Measurements from ENCODE around the gene MCC.

MCC gene

GRCh38 chr5:113364466-113364865 lies 123.8 kb downstream of the MCC start:
- no peak overlapping the region for H3K4me3 ChIP-seq (replicated peaks; ENCODE audit: low read depth, low read length)
- TF ChIP-seq CTCF (IDR thresholded peaks at IDR 0.05; ENCODE audit: low read length, missing control alignments) = no peak
- DNase-seq (ENCODE audit: low read depth) = no peak

GRCh38 chr5:113361701-113362100 lies 126.6 kb downstream of the MCC start:
- H3K4me3 ChIP-seq (replicated peaks; ENCODE audit: low read depth, low read length) = no peak overlapping the region
- DNase-seq (ENCODE audit: low read depth) = no peak
- no peak for TF ChIP-seq CTCF (IDR thresholded peaks at IDR 0.05; ENCODE audit: low read length, missing control alignments)

GRCh38 chr5:113359419-113359818 lies 128.8 kb downstream of the MCC start:
- no peak for DNase-seq (ENCODE audit: low read depth)
- H3K4me3 ChIP-seq (replicated peaks; ENCODE audit: low read depth, low read length) = no peak overlapping the region
- no peak for TF ChIP-seq CTCF (IDR thresholded peaks at IDR 0.05; ENCODE audit: low read length, missing control alignments)

GRCh38 chr5:113358696-113359095 lies 129.6 kb downstream of the MCC start:
- no peak overlapping the region for H3K4me3 ChIP-seq (replicated peaks; ENCODE audit: low read depth, low read length)
- TF ChIP-seq CTCF (IDR thresholded peaks at IDR 0.05; ENCODE audit: low read length, missing control alignments) = no peak
- DNase-seq (ENCODE audit: low read depth) = no peak

- DNase-seq (ENCODE audit: low read depth) = no peak
- no peak for TF ChIP-seq CTCF (IDR thresholded peaks at IDR 0.05; ENCODE audit: low read length, missing control alignments)
- no peak overlapping the region for H3K4me3 ChIP-seq (replicated peaks; ENCODE audit: low read depth, low read length)
These were observed 130.4 kb downstream of the MCC start for GRCh38 chr5:113357696-113358476.

- no peak for DNase-seq (ENCODE audit: low read depth)
- TF ChIP-seq CTCF (IDR thresholded peaks at IDR 0.05; ENCODE audit: low read length, missing control alignments) = no peak
- no peak overlapping the region for H3K4me3 ChIP-seq (replicated peaks; ENCODE audit: low read depth, low read length)
These were observed 131.8 kb downstream of the MCC start for GRCh38 chr5:113356487-113356886.

GRCh38 chr5:113354055-113354454 lies 134.2 kb downstream of the MCC start:
- no peak overlapping the region for H3K4me3 ChIP-seq (replicated peaks; ENCODE audit: low read depth, low read length)
- TF ChIP-seq CTCF (IDR thresholded peaks at IDR 0.05; ENCODE audit: low read length, missing control alignments) = no peak
- no peak for DNase-seq (ENCODE audit: low read depth)
